ENCODE results near the gene IDH3B.

- TF ChIP-seq, protein P1, sequence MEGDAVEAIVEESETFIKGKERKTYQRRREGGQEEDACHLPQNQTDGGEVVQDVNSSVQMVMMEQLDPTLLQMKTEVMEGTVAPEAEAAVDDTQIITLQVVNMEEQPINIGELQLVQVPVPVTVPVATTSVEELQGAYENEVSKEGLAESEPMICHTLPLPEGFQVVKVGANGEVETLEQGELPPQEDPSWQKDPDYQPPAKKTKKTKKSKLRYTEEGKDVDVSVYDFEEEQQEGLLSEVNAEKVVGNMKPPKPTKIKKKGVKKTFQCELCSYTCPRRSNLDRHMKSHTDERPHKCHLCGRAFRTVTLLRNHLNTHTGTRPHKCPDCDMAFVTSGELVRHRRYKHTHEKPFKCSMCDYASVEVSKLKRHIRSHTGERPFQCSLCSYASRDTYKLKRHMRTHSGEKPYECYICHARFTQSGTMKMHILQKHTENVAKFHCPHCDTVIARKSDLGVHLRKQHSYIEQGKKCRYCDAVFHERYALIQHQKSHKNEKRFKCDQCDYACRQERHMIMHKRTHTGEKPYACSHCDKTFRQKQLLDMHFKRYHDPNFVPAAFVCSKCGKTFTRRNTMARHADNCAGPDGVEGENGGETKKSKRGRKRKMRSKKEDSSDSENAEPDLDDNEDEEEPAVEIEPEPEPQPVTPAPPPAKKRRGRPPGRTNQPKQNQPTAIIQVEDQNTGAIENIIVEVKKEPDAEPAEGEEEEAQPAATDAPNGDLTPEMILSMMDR (IDR thresholded peaks at IDR 0.05; ENCODE audit: low read depth, low read length), result no peak
- no peak for TF ChIP-seq EZH2phosphoT487 (IDR thresholded peaks at IDR 0.05; ENCODE audit: low read depth)
Observed at GRCh38 chr20:2707353-2708072, 43.5 kb upstream of the IDH3B start.
